Erythroblast (primary cell): ENCODE data around the gene C19orf85.

Experiments
- GATA1 ChIP-seq: IDR thresholded peaks from 2 replicates; pipeline ENCODE4 v1.6.1; 2011; ENCODE audit warnings: low read depth, mild to moderate bottlenecking, control low read depth, low read length, moderate library complexity
- POLR2A ChIP-seq: IDR thresholded peaks from 2 replicates; pipeline ENCODE4 v1.6.1; 2011; ENCODE audit warnings: mild to moderate bottlenecking, low read length

DNA sequence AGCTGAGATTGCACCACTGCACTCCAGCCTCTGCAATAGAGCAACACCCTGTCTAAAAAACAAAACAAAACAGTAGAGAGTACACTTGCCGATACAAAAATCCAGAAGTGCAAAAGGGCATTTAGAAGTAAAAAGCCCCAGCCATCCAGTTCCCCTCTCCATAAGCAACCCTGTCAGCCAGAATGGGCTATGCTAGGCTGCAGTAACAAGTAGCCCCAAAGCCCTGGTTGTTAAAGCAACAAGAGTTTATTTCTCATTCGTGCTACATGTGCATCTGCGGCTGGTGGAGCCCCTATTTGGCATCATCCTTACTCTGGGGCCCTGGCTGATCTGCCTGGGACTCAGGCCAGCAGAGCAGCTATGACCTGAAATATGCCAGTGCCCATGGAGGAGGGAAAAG, 40.0 kb downstream of the C19orf85 start:
- TF ChIP-seq POLR2A: no peak
- no peak for TF ChIP-seq GATA1
